Right ventricle myocardium inferior (tissue), 1 donor: ENCODE data around the gene PCSK5. TPM values are rescaled to one million over a fixed set of nuclear protein-coding genes. Genes with fewer than 3 reads are reported as not detected.
A peak's percentile ranks its signal among the peaks of the same experiment; 100 is the strongest.

ENCODE experiments used
- ATAC-seq: fragments of 200-7000 bp; cut with Tn5 transposase; one replicate; pipeline ENCODE4 v1.9.1; 2020; ENCODE audit warnings: mild to moderate bottlenecking, moderate library complexity
- DNase-seq: peaks from one replicate; pipeline ENCODE4 v3.0.0; 2021; ENCODE audit errors: missing footprints
- intact Hi-C: fragments of 100-400 bp; cut with DNase I; formaldehyde crosslinking; loops from one replicate; pipeline ENCODE4 v1.11.0; 2022
- total RNA-seq: library from RNA; stranded (reverse); fragmentation: NEBNext Ultra II Directional; extraction: Animal tissue kit (Norgen Biotek cat#: 25700); gene quantifications from one replicate; pipeline ENCODE4 v1.2.1, GENCODE V29; 2021
- donor health status: DM: no; HTN: yes; CAD: no; lungs with severe emphysema.

PCSK5 gene
- total RNA-seq, 1 donor from 2014 or later, result 4.5 TPM

DNA sequence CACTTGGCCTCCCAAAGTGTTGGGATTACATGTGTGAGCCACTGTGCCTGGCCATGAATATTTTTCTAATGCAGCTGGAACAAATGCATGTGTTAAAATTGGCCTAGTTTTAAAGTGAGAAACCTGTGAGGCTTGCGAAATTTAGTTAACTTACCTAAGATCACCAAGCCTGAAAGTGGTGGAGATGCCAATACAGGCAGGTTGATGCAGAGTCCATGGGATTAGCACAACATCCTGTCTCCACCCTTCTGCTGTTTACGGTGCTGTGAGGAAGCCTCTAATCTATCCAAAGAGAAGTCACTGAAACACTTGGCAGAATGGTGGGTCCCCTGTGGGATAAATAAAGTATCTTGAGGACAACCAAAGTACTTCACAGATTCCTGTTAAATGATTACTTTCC is 98.2 kb downstream of the PCSK5 start:
- ATAC-seq (no peak), DNase-seq (no peak)
- intact Hi-C loops, result no loop called here

DNA sequence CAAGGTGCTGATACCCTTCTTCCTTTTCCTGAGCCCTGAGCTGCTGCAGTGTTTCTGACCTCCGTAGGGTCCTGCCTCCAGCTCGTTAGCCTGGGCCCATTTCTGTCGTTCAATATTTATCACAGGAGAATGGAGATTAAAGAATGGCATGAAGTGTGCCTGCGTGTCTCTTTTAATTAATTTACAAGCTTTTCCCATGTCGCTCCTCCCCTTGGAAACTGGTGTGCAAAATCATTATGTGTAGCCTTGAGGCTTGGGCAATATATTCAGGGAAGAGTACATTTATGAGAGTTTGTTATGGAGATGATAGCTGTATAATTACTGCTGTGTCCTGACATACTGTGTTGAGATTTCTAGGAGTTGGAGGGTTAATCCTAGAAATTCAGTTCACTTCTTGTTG is 99.7 kb downstream of the PCSK5 start:
- DNase-seq (no peak), ATAC-seq (no peak)
- intact Hi-C loops, result no loop called here

GRCh38 chr9:75990576-75991304 is 100.3 kb downstream of the PCSK5 start:
- DNase-seq, result no peak
- no peak for ATAC-seq
- intact Hi-C loops, result no loop called here

DNA sequence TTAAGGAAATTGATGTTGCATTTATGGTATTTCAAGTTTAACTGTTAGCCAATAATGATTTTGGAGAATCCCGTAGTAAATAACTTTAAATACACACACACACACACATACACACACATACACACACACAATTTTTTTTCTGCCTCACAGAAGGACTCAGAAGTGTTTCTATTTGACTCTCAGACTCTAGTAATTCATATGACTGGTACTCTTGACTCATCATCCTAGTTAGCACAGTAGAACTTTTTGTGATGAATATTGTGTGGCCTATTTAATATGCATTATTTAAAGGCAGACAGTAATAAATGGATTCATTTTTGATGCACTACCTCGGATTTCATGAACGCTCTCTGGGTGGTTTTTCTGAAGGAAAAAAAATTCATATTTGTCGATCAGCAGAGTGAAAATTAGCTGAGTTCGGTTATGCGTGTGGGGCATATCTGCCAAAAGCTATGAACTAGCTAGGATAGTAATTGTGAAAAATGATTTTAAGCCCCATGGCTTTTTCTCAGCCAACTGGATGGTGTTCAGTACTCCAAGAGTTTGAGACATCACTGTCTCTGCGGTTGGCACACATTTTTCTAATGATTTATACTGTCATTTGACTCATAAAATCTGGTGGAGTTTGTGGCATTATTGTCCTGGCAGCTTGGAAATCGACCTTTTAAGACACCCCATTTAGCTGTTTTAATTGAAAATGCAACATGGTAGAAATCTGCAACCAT is 102.2 kb downstream of the PCSK5 start:
- DNase-seq, result no peak
- no peak for ATAC-seq
- intact Hi-C loops, result no loop called here

GRCh38 chr9:75993434-75993833 is 103.0 kb downstream of the PCSK5 start:
- no peak for ATAC-seq
- intact Hi-C loops, result no loop called here
- no peak for DNase-seq

GRCh38 chr9:75995066-75995465 is 104.6 kb downstream of the PCSK5 start:
- DNase-seq (no peak), ATAC-seq (no peak)
- intact Hi-C loops, result no loop called here

GRCh38 chr9:75996726-75997125 is 106.3 kb downstream of the PCSK5 start:
- ATAC-seq (no peak), DNase-seq (no peak)
- intact Hi-C loops, result no loop called here

DNA sequence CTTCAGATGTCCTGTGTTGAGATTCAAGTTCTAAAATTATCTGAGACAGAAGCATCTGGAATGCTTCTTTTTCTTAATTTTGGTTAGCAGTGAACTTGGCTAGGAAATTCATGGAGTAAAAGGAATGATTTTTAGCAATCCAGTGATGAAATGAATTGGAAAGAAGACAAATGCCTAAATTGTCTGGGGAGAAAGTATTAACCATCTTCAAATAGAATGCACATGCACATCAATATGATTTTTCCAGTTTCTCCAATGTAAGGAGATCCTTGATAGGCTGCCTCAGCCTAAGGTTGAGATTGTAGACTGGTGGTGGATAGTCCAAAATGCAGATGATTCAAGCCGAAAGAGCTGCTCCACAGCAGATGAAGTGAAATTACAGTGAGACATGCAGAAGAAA is 106.7 kb downstream of the PCSK5 start:
- intact Hi-C loops, result no loop called here
- no peak for ATAC-seq

DNA sequence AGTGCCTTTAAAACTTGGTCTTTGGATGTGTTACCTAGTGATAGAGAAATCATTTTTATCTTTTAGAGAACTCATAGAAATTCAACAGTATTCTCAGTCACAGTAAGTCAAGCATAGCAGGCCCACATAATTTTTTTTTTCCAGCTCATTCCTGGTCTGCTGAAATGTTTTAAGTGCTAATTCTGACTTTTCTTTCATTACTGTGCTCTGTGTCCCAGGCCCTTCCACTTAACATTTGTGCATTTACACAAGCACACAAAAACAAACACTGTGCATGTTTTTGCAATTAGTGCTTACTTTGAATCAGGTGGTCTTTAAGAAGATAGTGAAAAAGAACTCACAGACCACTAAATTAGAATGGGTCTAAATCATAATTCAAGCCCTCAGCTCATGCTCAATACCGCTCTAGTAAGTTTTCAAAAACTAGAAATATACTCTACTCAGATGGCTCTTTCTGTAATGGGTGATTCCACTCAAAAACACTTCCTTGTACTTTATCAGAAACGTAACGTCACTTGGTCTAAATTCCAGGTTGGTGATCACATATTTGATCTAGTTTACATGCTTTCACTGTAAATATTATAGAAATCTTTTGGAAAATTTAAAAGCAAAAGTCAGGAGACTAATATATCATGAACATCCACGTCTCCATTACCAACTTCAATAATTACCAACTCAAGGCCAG is 107.8 kb downstream of the PCSK5 start:
- intact Hi-C loops, result no loop called here
- DNase-seq (no peak), ATAC-seq (no peak)

More for the DNA sequence above, 106.7 kb downstream of the PCSK5 start:
- DNase-seq, result no peak

DNA sequence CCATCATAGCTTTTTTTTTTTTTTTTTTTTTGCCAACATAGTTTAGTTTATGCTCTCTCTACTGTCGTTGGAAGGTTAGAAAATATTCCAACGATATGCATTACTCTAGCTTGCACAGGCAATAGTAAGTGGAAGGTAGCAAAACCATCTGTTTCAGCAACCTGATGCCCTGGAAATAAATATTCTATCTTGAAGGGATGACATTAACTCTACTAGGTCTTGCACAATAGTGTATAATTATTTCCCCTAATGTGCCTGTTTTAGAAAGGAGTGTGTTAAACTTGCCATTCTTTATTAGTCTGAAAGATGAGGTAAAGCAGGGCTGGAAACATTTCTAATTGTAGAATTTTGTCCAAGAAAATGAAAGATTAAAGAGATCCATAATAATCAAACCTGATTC is 111.0 kb downstream of the PCSK5 start:
- intact Hi-C loops, result no loop called here
- DNase-seq (no peak), ATAC-seq (no peak)

- DNase-seq (no peak), ATAC-seq (no peak)
- intact Hi-C loops, result no loop called here
Measured at GRCh38 chr9:76003041-76003440, 112.6 kb downstream of the PCSK5 start.

- DNase-seq, result no peak
- intact Hi-C loops, result no loop called here
- ATAC-seq, result no peak
Measured at GRCh38 chr9:76004526-76004925, 114.1 kb downstream of the PCSK5 start.

GRCh38 chr9:76007935-76008334 is 117.5 kb downstream of the PCSK5 start:
- no peak for DNase-seq
- ATAC-seq, result no peak
- intact Hi-C loops, result no loop called here

DNA sequence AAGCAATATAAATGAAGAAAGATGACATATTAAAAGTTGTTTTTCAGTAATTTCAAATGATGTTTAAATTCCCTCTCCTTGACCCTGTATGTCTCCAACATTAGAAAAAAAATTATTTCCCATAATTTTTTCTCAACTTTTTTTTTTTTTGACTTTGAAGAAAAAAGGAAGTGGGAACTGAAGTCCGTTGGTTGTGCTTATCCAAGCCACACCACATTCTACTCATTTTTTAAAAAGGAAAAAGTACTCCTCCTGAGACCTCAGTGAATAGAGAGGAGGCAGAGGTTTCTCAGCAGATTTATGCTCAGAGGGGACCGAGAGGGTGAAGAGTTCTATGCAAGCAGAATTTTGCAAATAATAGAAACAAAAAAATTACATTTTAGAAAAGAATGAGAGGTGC is 123.3 kb downstream of the PCSK5 start:
- DNase-seq (no peak), ATAC-seq (no peak)
- intact Hi-C loops, result no loop called here

GRCh38 chr9:76018235-76018634 is 127.8 kb downstream of the PCSK5 start:
- DNase-seq, result no peak
- intact Hi-C loops, result no loop called here
- ATAC-seq, result no peak

DNA sequence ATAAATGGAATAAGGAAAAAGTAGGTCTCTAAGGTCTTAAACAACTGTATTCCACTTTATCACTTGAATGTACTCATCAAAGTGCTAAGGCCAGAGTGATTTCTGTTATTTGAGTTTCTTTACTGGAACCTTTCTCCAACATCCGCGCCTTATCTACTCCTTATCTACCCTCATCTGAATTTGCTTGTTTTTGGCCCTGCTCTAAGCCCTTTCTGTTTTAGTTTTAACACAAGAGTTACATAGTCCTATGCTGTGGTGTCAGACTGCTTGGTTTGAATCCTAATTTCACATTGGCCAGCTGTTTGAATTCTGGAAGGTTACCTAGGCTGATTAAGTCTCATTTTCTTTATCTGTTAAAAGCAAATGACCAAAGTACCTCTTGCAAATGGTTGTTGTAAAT is 128.3 kb downstream of the PCSK5 start:
- intact Hi-C loops, result no loop called here
- DNase-seq, result no peak
- ATAC-seq, result peak; percentile 56

GRCh38 chr9:76020652-76021051 is 130.2 kb downstream of the PCSK5 start:
- DNase-seq (no peak), ATAC-seq (no peak)
- intact Hi-C loops, result no loop called here

DNA sequence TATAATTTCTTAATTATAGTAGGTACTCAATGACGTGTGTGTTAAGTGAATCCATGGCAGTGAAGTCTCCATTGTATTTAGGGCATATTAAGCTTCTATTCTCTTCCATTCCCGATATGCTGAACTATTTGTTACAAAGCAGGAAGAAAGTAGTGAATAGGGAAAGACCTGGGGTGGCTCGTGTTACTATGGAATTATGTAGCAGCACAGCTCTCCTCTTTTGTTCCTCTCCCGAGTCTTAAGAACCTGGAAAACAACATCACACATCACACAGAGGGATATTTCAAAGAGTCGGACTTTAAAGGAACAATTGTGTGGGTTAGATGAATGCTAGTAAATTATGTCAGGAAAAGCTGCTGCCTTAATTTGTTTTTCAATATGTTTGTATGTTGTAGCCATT is 131.8 kb downstream of the PCSK5 start:
- ATAC-seq, result no peak

DNA sequence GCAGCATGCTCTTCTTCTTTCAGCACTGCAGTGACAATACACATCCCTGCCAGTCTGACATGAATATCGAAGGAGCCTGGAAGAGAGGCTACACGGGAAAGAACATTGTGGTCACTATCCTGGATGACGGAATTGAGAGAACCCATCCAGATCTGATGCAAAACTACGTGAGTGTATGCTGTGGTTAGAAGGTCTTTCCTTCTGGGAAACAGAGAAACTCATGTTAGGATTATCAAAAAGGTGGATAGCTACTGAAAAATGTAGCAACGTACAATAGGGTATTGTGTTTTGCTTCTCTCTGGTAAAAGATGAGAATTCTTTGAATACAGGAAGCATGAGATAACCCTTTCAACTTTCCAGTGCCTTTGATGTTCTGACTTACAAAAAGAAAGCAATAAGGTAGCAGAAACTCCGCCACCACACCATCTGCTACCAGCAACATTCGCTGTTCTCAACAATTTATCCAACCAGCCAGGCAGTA is 133.3 kb downstream of the PCSK5 start:
- DNase-seq (no peak), ATAC-seq (no peak)
- intact Hi-C loops, result no loop called here

More for the DNA sequence above, 131.8 kb downstream of the PCSK5 start:
- intact Hi-C loops, result no loop called here
- no peak for DNase-seq

- intact Hi-C loops, result no loop called here
- DNase-seq (no peak), ATAC-seq (no peak)
Measured at GRCh38 chr9:76025286-76025685, 134.8 kb downstream of the PCSK5 start.
